Immature natural killer cell (primary cell): Measurements from ENCODE around the gene MTG1. TPM values are rescaled to one million over a fixed set of nuclear protein-coding genes. Genes with fewer than 3 reads are reported as not detected.
A peak's percentile ranks its signal among the peaks of the same experiment; 100 is the strongest.

Experiments
- DNase-seq, 3 donors: peaks; one replicate each; pipeline ENCODE4 v3.0.0; 2022; ENCODE audit warnings: mixed read lengths in 1 of 3
- H3K27ac Mint-ChIP-seq, 6 donors: one replicate each; pipeline ENCODE4 v1.8.0; 2020; ENCODE audit warnings: mixed read lengths in 6 of 6, mild to moderate bottlenecking in 5 of 6, inconsistent platforms in 4 of 6, moderate library complexity in 3 of 6
- H3K27me3 Mint-ChIP-seq, 3 donors: one replicate each; pipeline ENCODE4 v1.8.0; 2020 to 2021; ENCODE audit warnings: low read depth in 3 of 3, mild to moderate bottlenecking in 3 of 3, mixed read lengths in 3 of 3, moderate library complexity in 3 of 3, inconsistent platforms in 1 of 3
- H3K36me3 Mint-ChIP-seq, 3 donors: one replicate each; pipeline ENCODE4 v1.8.0; 2020; ENCODE audit warnings: mixed read lengths in 3 of 3, inconsistent platforms in 2 of 3, mild to moderate bottlenecking in 2 of 3
- H3K4me1 Mint-ChIP-seq, 2 donors: one replicate each; pipeline ENCODE4 v1.8.0; 2020; ENCODE audit warnings: inconsistent platforms in 2 of 2, mild to moderate bottlenecking in 2 of 2, mixed read lengths in 2 of 2, moderate library complexity in 1 of 2
- H3K4me3 Mint-ChIP-seq, 5 donors: one replicate each; pipeline ENCODE4 v1.8.0; 2020; ENCODE audit warnings: mild to moderate bottlenecking in 5 of 5, mixed read lengths in 5 of 5, inconsistent platforms in 3 of 5, moderate library complexity in 3 of 5
- H3K9me3 Mint-ChIP-seq, 6 donors: one replicate each; pipeline ENCODE4 v1.8.0; 2020; ENCODE audit warnings: mild to moderate bottlenecking in 6 of 6, mixed read lengths in 6 of 6, inconsistent platforms in 4 of 6, moderate library complexity in 3 of 6
- polyA plus RNA-seq, 3 donors: library from polyadenylated mRNA; unstranded; fragments of 300-500 nt; fragmentation: Illumina TruSeq; gene quantifications; one replicate each; pipeline ENCODE4 v1.2.3, GENCODE V29; 2021

The MTG1 gene
- polyA plus RNA-seq, 3 donors from 2014 or later: 45.5 to 60.3 (median 58.3) TPM

DNA sequence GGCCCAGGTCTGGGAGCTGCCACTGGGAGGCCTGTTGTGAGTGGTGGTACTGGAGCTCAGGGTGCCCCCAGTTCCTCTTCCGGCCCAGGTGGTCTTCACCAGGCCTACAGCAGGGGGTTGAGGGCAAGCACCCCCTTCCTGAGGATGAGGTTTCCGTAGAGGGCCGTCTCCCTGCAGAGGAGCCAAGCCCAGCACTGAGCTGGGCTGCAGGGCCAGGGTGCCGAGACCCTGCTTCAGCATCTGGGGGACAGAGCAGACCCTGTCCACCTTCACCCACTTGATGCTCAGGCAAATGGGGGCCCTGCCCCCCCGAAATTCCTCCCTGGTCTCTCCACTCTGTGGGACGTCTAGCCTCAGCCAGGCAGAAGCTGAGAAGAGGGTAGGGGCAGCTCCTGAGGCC is 38.7 kb upstream of the MTG1 start:
- Mint-ChIP-seq H3K9me3 (no peaks in the 10 kb centered on the region), H3K27ac (no peak overlapping the region), H3K27me3 (no peaks in the 10 kb centered on the region), H3K4me3 (no peak overlapping the region), H3K4me1 (peaks cover 0 to 4% of the 10 kb centered on the region in 2 donors), H3K36me3 (no peaks in the 10 kb centered on the region)
- DNase-seq: no peak

DNA sequence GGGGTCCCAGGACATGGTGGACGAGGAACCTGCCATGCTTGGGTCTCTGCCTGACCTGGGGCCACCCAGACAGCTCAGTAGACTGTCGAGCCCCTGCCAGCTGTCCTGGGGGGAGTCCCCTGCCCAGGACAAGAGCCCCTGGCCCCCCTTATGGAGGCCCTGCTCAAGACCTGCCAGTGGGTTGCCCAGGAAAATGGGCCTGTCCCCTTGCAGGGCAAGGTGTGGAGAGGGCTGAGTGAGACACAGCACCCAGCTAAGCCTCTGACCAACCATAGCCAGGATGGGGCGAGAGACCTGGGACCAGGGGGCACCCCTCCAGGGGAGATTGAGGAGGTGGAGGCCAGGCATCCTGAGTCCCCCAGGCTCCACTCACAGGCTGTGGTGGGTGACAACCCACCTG is 38.0 kb upstream of the MTG1 start:
- no peaks in the 10 kb centered on the region for H3K9me3 Mint-ChIP-seq
- H3K27me3 Mint-ChIP-seq: no peaks in the 10 kb centered on the region
- DNase-seq: no peak

DNA sequence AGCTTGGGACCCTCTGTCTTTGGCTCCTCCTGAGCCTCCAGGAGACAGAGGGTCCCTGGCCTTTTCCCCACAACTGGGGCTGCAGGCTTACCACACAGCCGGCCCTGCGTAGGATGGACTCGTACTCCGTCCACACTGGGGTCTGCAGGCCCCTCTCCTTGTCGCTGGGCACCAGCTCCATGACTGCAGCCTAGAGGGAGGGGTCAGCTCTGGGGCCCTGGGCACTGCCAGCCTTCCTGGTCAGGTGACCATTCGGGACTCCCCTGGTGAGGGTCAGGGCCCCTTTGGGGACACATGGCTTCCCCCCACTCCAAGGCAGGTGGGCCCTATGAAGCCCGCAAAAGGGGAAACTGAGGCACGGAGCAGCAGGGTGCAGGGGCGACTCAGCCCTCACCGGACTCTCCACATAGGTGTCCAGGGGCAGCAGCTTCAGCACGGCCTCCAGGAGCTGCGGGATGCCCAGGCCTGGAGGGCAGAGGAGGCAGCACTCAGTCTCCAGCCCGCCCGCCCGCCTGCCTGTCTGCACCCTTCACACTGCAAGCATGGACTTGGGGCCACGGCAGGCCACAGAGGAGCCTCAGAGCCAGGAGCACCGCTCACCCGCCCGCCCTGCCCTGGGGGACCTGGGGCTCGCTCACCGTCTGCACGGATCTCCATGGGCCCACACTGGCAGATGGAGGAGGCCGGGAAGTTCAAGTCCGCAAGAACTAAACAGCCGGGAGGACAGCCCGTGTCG is 37.2 kb upstream of the MTG1 start:
- Mint-ChIP-seq H3K9me3 (no peaks in the 10 kb centered on the region), H3K4me3 (peak overlapping the region; percentile 67 to 77 (median 72)), H3K27me3 (no peaks in the 10 kb centered on the region), H3K27ac (no peak overlapping the region), H3K36me3 (peaks cover 0 to 4% (median 0%) of the 10 kb centered on the region in 3 donors), H3K4me1 (peaks cover 0 to 4% of the 10 kb centered on the region in 2 donors)
- DNase-seq: no peak

More for the DNA sequence above, 38.0 kb upstream of the MTG1 start:
- no peaks in the 10 kb centered on the region for H3K36me3 Mint-ChIP-seq
- peak overlapping the region; percentile 54 to 66 (median 58) for H3K4me3 Mint-ChIP-seq
- no peak overlapping the region for H3K27ac Mint-ChIP-seq
- peaks cover 0 to 4% of the 10 kb centered on the region in 2 donors for H3K4me1 Mint-ChIP-seq

DNA sequence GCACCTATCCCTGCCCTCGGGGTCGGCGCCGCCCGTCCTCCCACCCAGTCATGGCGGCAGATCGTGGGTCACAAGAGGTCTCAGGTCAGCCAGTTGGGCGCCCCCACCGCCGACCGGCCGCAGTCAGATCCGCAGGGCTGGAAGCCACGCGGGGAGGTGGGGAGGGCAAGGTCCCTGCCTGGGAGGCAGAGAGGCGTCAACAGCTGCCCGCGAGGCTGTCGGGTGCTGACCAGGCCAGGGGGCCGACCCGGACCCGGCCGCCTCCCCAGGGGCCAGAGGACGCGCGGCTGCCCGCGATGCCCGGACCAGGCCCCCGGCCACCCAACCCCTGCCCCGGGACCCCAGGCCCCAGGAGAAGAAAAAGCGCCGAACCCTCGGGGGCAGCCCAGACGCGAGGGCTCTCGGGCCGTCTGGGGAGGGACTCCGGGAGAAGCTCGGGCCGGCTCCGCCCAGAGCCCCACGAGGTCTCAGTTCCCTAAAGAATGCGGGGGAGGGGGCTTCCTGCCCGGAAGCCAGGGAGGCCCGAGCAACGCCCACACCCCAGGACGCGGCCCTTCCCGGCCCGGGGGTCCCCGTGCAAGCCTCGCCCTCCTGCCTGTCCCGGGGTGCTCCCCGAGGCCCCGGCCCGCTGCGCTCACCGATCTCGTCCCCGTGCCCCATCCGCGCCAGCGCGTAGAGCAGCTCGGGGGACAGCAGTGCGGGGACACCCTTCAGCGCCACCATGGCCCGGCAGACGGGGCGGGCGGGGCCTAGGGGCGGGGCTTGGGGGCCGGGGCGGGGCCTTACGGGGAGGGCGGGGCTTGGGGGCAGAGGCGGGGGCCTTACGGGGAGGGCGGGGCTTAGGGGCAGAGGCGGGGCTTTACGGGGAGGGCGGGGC is 36.4 kb upstream of the MTG1 start, which contains the start of gene FUOM:
TSS of gene FUOM (minus strand) at position 735 of the 877 bp plus-strand sequence. CDS start at position 723, 12 bp downstream.
- peak; percentile 64 to 72 (median 72) for DNase-seq
- Mint-ChIP-seq H3K36me3 (peaks cover 4 to 11% (median 6%) of the 10 kb centered on the region in 3 donors), H3K9me3 (no peaks in the 10 kb centered on the region), H3K27me3 (no peaks in the 10 kb centered on the region), H3K4me1 (peaks cover 0 to 4% of the 10 kb centered on the region in 2 donors), H3K27ac (no peak within 1 kb of the TSS), H3K4me3 (peak within 1 kb of the TSS; percentile 67 to 77 (median 72))

DNA sequence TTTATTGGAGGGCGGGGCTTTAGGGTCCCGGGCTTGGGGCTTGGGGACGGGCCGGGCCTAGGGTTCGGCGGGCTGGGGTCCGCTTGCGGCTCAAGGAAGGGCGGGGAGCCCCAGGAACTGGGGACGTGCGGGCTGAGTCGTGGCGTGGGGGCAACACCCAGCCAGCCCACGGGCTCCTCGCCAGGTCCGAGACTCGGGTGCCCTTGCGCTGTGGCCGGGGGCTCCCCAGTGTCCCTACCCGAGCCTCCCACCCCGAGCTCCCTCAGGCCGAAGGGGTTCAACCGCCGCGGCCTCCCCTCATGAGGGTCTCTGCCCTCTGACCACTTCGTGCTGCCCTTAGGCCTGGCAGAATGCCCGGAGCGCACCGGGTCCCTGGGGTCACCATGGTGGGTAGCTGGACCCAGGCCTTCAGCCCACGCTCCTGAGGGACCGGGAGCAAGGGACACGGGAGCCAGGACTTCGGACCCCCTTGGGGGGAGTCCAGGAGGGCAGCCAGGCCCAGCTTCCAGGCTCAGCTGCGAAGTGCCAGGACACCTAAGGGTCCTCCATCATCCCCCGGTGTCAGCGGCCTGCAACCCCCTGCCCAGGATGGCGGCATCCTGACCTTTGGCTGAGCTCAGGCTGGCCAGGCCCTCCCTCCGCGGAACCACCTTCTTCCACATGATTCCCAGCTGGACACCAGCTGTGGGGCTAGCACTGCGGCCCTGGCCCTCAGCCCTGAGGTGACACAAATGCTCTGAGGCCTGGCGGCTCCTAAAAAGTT is 35.6 kb upstream of the MTG1 start:
- peaks cover 0 to 4% of the 10 kb centered on the region in 2 donors for H3K4me1 Mint-ChIP-seq
- no peaks in the 10 kb centered on the region for H3K27me3 Mint-ChIP-seq
- H3K27ac Mint-ChIP-seq: no peak overlapping the region
- peak overlapping the region in 3 of 5 donors; percentile 18 to 24 (median 21) for H3K4me3 Mint-ChIP-seq
- peaks cover 4 to 11% (median 6%) of the 10 kb centered on the region in 3 donors for H3K36me3 Mint-ChIP-seq
- DNase-seq: no peak
- no peaks in the 10 kb centered on the region for H3K9me3 Mint-ChIP-seq

DNA sequence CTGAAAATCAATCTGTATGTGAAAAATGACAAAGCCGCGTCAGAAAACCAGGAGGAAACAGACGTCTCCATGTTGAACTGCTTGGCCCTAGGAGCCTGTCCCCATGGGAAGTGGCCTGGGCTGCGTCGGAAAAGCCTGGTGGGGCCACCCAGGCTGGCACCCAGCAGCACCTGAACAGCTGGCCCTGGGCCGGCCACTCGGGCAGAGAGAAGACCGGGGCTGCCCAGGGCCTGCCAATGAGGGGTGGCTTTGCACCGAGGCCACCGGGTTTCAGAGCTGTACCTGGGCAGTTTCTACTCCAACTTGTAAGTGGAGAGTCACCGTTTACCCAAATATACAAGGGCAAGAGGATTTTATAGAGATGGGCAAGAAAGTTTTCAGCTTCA is 35.0 kb upstream of the MTG1 start:
- peaks cover 4 to 11% (median 6%) of the 10 kb centered on the region in 3 donors for H3K36me3 Mint-ChIP-seq
- no peak overlapping the region for H3K27ac Mint-ChIP-seq
- H3K4me3 Mint-ChIP-seq: peak overlapping the region in 3 of 5 donors; percentile 18 to 24 (median 21)
- no peak for DNase-seq
- peaks cover 0 to 4% of the 10 kb centered on the region in 2 donors for H3K4me1 Mint-ChIP-seq
- H3K9me3 Mint-ChIP-seq: no peaks in the 10 kb centered on the region
- no peaks in the 10 kb centered on the region for H3K27me3 Mint-ChIP-seq

DNA sequence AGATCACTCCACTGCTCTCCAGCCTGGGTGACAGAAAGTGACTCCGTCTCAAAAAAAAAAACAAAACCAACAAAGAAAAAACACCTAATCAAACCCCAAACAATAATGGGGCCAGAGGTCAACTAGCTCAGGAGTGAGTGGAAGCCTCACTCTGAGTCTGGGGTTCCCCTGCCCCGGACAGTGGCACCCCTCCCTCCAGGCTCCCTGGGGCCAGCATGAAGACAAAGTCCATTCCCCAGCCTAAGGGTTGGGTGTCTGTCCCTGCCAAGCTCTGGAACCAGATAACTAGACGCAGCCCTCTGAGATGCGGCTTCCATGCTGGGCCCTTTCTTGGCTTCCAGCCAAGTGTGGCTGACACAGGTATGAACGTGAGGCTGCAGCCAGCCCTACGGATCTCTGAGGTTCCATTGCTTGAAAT is 34.4 kb upstream of the MTG1 start:
- DNase-seq: no peak
- H3K36me3 Mint-ChIP-seq: peaks cover 6 to 12% (median 7%) of the 10 kb centered on the region in 3 donors
- no peaks in the 10 kb centered on the region for H3K27me3 Mint-ChIP-seq
- H3K27ac Mint-ChIP-seq: no peak overlapping the region
- H3K9me3 Mint-ChIP-seq: no peaks in the 10 kb centered on the region
- H3K4me1 Mint-ChIP-seq: peaks cover 0 to 4% of the 10 kb centered on the region in 2 donors
- H3K4me3 Mint-ChIP-seq: no peak overlapping the region

DNA sequence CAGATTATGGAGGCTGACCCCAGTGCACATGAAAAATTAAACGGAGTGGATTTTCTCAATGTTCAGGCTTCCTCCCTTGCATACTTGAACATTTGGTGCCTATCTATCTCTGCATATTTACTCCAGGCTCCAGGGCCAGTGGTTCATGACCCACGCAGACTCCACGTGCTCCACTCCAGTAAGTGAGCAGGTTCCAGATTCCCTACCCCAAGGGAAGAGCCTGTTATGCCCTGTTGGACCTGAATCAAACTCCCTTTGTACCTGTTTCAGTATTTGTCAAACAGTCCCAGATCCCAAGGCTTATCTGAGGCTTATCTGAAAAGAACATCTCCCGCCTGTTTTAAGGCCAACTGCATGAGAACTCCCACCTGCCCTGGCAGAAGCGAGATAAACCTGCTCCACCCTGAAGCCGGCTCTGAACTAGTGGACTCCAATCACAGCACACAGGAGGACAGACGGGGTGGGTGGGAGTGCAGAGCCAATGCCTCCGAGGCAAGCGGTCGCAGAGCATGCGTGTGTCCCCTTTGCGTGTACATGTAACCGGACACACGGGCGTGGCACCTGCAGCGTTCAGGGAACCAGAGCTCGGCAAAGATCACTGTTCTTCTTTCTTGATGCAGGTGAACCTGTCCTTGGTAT is 33.9 kb upstream of the MTG1 start:
- Mint-ChIP-seq H3K4me1 (peaks cover 0 to 4% of the 10 kb centered on the region in 2 donors), H3K4me3 (no peak overlapping the region)

DNA sequence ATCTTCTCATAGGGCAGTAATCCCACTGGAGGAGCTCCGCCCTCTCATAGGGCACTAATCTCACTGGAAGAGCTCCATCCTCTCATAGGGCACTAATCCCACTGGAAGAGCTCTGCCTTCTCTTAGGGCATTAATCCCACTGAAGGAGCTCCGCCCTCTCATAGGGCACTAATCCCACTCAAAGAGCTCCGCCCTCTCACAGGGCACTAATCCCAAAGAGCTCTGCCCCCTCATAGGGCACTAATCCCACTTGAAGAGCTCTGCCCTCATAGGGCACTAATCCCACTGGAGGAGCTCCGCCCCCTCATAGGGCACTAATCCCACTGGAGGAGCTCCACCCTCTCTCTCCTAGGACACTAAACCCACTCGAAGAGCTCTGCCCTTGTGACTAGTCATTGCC is 32.7 kb upstream of the MTG1 start:
- Mint-ChIP-seq H3K27ac (no peak overlapping the region), H3K4me3 (no peak overlapping the region), H3K4me1 (peaks cover 0 to 2% of the 10 kb centered on the region in 2 donors), H3K36me3 (peaks cover 6 to 14% (median 10%) of the 10 kb centered on the region in 3 donors), H3K27me3 (peaks cover 0 to 2% (median 0%) of the 10 kb centered on the region in 3 donors), H3K9me3 (no peaks in the 10 kb centered on the region)
- no peak for DNase-seq

More for the DNA sequence above, 33.9 kb upstream of the MTG1 start:
- peak overlapping the region in 1 of 6 donors; percentile 42 for H3K27ac Mint-ChIP-seq
- no peak for DNase-seq
- peaks cover 0 to 2% (median 0%) of the 10 kb centered on the region in 3 donors for H3K27me3 Mint-ChIP-seq
- H3K36me3 Mint-ChIP-seq: peaks cover 6 to 14% (median 10%) of the 10 kb centered on the region in 3 donors
- no peaks in the 10 kb centered on the region for H3K9me3 Mint-ChIP-seq

DNA sequence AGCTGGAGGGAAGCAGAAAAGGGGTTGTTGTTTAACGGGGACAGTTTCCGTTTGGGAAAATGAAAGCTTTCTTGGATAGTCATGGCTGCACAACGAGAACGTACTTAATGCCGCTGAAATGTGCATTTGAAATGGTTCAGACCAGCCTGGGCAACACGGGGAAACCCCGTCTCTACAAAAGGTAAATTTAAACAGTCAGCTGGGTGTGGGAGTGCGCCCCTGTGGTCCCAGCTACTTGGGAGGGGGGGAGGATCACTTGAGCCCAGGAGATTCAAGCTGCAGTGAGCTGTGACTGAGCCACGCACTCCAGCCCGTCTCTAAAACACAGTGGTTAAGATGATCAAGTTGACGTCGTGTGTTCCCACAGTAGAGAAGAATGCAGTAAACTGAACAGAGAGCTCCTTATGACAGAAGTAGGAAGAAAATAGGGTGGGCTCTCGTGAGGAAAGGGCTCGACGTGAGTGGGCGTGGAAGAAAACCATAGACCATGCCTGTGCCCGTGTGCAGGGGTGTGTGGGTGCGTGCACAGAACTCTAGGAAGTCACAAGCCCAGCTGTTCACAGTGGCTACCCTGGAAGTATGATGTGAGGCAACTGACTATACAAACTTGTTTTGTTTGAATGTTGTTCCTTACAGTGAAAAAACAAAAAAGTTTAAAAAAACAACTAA is 32.0 kb upstream of the MTG1 start:
- H3K27me3 Mint-ChIP-seq: peaks cover 0 to 2% (median 0%) of the 10 kb centered on the region in 3 donors
- H3K9me3 Mint-ChIP-seq: no peaks in the 10 kb centered on the region
- H3K36me3 Mint-ChIP-seq: peaks cover 6 to 14% (median 10%) of the 10 kb centered on the region in 3 donors
- DNase-seq: no peak
- H3K27ac Mint-ChIP-seq: peak overlapping the region in 2 of 6 donors; percentile 9 to 18
- H3K4me1 Mint-ChIP-seq: peaks cover 0 to 2% of the 10 kb centered on the region in 2 donors
- H3K4me3 Mint-ChIP-seq: no peak overlapping the region

DNA sequence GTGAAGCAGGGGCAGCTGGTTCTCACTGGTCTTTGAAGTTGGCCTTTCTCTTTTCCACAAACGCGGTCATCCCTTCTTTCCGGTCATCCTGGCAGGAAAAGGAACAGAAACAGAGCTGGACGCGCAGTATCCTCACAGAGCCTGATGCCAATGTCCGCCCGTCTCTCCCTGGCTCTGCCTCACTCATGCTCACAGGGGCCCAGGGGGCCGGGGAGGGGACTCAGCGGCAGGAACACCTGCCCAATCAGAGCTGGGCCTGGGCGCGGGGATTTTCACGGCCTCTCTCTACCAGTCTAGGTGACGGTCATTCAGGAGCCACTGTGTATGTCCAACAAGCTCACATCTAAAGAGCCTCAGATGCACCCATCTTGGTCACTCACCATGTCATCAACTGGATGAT is 31.1 kb upstream of the MTG1 start:
- H3K27ac Mint-ChIP-seq: no peak overlapping the region
- H3K4me1 Mint-ChIP-seq: no peaks in the 10 kb centered on the region
- no peaks in the 10 kb centered on the region for H3K9me3 Mint-ChIP-seq
- peaks cover 8 to 17% (median 10%) of the 10 kb centered on the region in 3 donors for H3K36me3 Mint-ChIP-seq
- H3K4me3 Mint-ChIP-seq: no peak overlapping the region
- no peak for DNase-seq
- peaks cover 0 to 2% (median 0%) of the 10 kb centered on the region in 3 donors for H3K27me3 Mint-ChIP-seq

DNA sequence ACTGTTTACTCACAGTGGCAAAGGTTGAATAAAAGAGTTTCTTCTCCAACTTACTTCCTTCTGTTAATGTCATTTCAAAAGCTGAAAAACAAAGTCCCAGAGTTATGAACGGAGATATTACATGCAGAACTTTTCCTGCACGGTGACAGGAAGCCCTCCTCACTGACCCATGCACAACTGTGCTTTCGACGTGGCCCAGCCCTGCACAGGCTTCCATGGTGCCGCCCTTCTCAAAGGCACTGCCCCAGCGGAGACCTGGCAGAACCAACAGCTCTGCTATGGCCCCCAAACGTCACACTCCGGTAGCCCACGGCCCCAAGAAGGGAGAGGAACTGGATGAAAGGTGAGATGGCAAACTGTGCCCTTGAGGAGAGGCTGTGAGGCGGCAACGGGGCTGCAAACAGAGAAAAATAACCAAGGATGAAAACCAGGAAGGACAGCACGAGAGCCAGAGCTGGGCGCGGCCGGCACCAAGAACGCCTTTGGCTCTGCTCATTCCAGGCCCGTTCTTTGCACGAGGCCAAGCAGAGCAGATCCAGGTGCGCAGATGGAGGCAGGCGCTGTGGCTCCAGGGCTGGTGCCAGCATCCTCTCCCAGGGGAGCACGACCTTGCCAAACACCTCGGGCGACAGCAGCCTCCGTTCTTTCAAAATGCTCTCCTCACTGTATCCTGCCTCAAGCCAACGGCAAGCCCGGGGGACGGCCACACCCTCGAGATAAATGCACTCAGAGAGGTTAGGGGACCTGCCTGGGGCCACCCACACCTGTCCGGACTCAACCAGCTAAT is 29.1 kb upstream of the MTG1 start:
- H3K4me1 Mint-ChIP-seq: no peaks in the 10 kb centered on the region
- H3K4me3 Mint-ChIP-seq: no peak overlapping the region
- peaks cover 0 to 2% (median 1%) of the 10 kb centered on the region in 3 donors for H3K27me3 Mint-ChIP-seq
- no peak overlapping the region for H3K27ac Mint-ChIP-seq
- H3K36me3 Mint-ChIP-seq: peaks cover 14 to 24% (median 16%) of the 10 kb centered on the region in 3 donors
- no peak for DNase-seq
- no peaks in the 10 kb centered on the region for H3K9me3 Mint-ChIP-seq
